ENCODE results near the gene ADGRB3. TPM values are rescaled to one million over a fixed set of nuclear protein-coding genes. Genes with fewer than 3 reads are reported as not detected.

ADGRB3 gene
- total and polyA plus RNA-seq, 2 donors (not counting 3 experiments of a cell fraction or from before 2014, with no cell fraction given) = not detected

- DNase-seq (ENCODE audit: low read depth, low spot score) (no peak), FAIRE-seq (no peak)
- ChIA-PET POLR2A (no interaction called here), CTCF (no interaction called here)
- H3K9ac ChIP-seq (replicated peaks; ENCODE audit: extremely low read depth, insufficient read depth, low read length) = no peak overlapping the region
- no peak overlapping the region for H3K4me2 ChIP-seq (ENCODE audit: insufficient read depth, low read length)
- intact Hi-C loops (cut with micrococcal nuclease) (no loop called here), dilution Hi-C loops (cut with MboI; ENCODE audit: extremely low pct_ligation_motif_present, low sequenced_read_pairs) (no loop called here)
- no peaks in the 10 kb centered on the region for H3K9me3 ChIP-seq (replicated peaks; ENCODE audit: control insufficient read depth, insufficient read depth, low read length)
- no peak overlapping the region for H3K27ac ChIP-seq (ENCODE audit: insufficient read depth, low read depth, low read length)
- H4K20me1 ChIP-seq (replicated peaks; ENCODE audit: control insufficient read depth, extremely low read depth, insufficient read depth, low read length) = no peaks in the 10 kb centered on the region
- H3K27me3 ChIP-seq (ENCODE audit: control insufficient read depth in 2 of 2, insufficient read depth in 2 of 2, low read length in 2 of 2) = no peaks in the 10 kb centered on the region
- no peaks in the 10 kb centered on the region for H3K4me1 ChIP-seq (ENCODE audit: control insufficient read depth, extremely low read depth, insufficient read depth, low read length)
- H3K36me3 ChIP-seq (ENCODE audit: control insufficient read depth in 2 of 2, extremely low read depth in 1 of 2, insufficient read depth in 2 of 2, low read length in 2 of 2) = no peaks in the 10 kb centered on the region
- H2AFZ ChIP-seq (ENCODE audit: low read depth, low read length) = no peak overlapping the region
- H3K4me3 ChIP-seq (replicated peaks in 1 of 3; ENCODE audit: insufficient read depth in 1 of 3, low read depth in 1 of 3, low read length in 3 of 3) = no peak overlapping the region
- no peaks in the 10 kb centered on the region for H3K9me1 ChIP-seq (replicated peaks; ENCODE audit: control insufficient read depth, extremely low read depth, insufficient read depth, low read length)
- no TSS peak for BruUV-seq (replicated peaks)
- TF ChIP-seq POLR2AphosphoS5 (IDR thresholded peaks at IDR 0.05; ENCODE audit: insufficient read depth, low read depth, low read length) (no peak), MAX (IDR thresholded peaks at IDR 0.05; ENCODE audit: insufficient read depth, insufficient read length) (no peak), GATA2 (IDR thresholded peaks at IDR 0.05; ENCODE audit: insufficient read depth, insufficient read length, low read depth, low read length) (no peak), CTCF (IDR thresholded peaks at IDR 0.05; ENCODE audit: extremely low read depth in 1 of 2, insufficient read depth in 1 of 2, low read depth in 1 of 2, low read length in 2 of 2) (no peak), MYC (IDR thresholded peaks at IDR 0.05; ENCODE audit: low read depth, low read length) (no peak), POLR2A (IDR thresholded peaks at IDR 0.05; ENCODE audit: low read depth, low read length) (no peak), EZH2 (IDR thresholded peaks at IDR 0.05; ENCODE audit: borderline replicate concordance, low read depth, low read length, severe bottlenecking) (no peak), JUN (IDR thresholded peaks at IDR 0.05; ENCODE audit: borderline replicate concordance, insufficient read depth, insufficient read length, low read depth) (no peak), FOS (IDR thresholded peaks at IDR 0.05; ENCODE audit: borderline replicate concordance, insufficient read depth, low read length) (no peak)
- no peaks in the 10 kb centered on the region for H3K79me2 ChIP-seq (ENCODE audit: control insufficient read depth, insufficient read depth, low read length)
These were observed 84.7 kb downstream of the ADGRB3 start for GRCh38 chr6:68719761-68720160.
